HT1080 (cell line): ENCODE results near the gene ZCCHC24. TPM values are rescaled to one million over a fixed set of nuclear protein-coding genes. Genes with fewer than 3 reads are reported as not detected.

ENCODE experiments used
- DNase-seq: peaks from one replicate; pipeline ENCODE4 v3.0.0-alpha.2; 2015; ENCODE audit warnings: low read depth
- total RNA-seq: library from RNA; depleted of rRNA; stranded (reverse); fragments of >200 nt; shearing (Covaris generic); gene quantifications from 2 replicates; pipeline ENCODE4 v1.2.3, GENCODE V29; 2014

The ZCCHC24 gene
- total RNA-seq, 1 experiment from 2014 or later = 9.4 TPM

DNA sequence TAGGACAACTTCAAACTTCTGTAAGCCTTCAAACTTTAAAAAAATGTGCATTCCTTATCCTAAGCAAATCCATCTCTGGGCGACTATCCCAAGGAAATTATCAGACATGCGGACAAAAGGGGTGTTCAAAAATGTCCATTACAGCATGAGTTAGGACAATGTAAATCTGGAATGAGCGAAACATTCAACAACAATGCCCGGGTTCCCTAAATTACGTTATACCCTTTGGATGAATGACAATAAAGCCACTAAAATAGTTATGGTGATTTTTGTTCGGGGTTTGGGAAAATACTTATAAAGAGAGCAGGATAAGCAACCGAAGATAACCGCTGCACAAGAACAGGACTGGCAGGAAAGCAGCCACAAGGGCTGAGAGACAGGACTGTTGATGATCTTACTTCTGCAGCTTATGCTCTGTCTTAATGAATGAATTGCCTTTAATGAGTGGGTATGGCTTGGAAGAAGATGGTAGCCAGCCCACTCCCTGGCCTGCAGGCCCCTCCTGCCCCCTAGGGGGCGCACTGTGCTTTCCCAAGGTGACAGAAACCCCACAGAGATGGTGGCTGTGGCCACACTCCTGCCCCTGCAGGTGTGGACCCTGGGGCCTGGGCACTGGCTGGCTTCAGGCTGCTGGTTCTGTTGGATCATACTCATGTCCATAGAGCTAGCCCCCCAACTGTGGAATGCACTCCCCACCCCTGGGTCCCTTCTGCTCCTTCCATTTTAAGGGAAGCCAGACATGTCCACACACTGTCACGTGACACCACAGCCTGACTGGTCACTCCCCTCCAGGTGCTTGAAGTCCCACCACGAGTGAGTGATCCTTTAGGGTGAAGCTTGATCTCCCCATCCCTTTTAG, 45.0 kb downstream of the ZCCHC24 start:
- no peak for DNase-seq

GRCh38 chr10:79399223-79399831, 46.1 kb downstream of the ZCCHC24 start:
- DNase-seq = peak; percentile 90

DNA sequence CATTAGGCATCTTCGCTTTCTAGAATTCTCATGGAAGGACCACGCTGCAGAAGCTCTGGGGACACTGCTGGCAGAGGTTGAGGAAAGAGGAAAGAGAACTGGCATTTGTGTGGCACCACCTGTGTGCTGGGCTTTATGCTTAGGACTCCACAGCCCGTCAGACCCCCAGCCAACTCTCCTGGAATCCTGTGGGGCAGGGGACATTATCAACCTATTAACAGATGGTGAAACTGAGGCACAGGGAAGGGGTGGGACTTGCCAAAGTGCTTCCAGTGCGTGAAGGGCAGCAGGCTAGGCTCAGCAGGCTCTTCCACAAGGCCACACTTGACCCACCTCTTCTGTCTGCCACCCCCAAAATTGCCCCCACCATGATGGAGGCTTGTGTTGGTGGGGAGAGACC, 46.8 kb downstream of the ZCCHC24 start:
- DNase-seq = no peak

- DNase-seq = no peak
Measured at GRCh38 chr10:79397575-79398303, 47.7 kb downstream of the ZCCHC24 start.

GRCh38 chr10:79397051-79397450, 48.4 kb downstream of the ZCCHC24 start:
- no peak for DNase-seq

DNA sequence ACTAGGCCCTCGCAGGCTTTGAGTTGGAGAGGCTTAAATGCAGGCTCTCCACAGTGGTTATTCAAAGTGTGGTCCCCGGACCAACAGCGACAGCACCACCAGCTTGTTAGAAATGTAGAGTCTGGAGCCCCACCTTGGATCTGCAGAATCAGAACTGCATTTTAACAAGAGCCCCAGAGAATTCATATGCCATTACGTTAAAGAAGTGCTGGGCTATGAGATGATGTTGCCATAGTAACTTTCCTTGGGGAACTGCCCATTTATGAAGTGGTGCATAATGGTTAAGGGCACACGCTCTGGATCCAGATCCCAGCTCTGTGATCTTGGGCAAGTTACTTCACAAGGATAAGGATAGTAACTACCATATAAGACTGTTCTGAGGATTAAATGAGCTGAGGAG, 48.9 kb downstream of the ZCCHC24 start:
- DNase-seq = no peak

GRCh38 chr10:79394664-79395063, 50.8 kb downstream of the ZCCHC24 start:
- DNase-seq = no peak

- DNase-seq = no peak
Measured at GRCh38 chr10:79393924-79394610, 51.4 kb downstream of the ZCCHC24 start.

DNA sequence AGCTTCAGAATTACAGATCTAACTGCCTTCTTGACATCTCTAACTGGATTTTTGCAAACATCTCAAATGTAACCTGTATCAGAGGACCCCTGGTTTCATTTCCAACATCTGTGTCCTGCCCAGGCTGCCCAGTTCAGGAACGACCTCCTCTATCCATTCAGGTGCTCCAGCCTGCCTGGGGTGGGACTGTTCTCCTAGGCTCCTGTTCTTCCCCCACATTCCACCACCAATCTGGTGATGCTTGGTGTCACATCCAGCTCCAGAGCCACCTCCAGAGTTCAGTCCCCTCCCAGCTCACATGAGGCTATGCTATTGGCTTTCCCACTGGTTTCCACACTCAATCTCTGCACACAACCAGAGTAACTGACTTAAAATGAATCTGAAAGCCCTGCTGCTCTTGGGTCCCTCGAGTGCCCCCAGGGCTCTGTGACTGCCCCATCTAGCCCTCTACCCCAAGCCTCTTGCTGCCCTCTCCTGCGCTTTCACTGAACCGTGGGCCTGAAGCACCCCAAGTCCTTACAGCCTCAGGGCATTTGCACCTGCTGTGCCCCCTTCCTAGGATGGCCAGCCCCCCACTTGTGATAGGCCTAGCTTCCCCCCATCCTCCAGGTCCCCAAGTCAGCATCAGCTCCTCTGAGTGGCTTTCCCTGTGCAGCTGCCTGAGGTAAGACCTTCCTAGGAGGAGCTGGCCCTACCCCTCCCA, 52.1 kb downstream of the ZCCHC24 start:
- DNase-seq = no peak

DNA sequence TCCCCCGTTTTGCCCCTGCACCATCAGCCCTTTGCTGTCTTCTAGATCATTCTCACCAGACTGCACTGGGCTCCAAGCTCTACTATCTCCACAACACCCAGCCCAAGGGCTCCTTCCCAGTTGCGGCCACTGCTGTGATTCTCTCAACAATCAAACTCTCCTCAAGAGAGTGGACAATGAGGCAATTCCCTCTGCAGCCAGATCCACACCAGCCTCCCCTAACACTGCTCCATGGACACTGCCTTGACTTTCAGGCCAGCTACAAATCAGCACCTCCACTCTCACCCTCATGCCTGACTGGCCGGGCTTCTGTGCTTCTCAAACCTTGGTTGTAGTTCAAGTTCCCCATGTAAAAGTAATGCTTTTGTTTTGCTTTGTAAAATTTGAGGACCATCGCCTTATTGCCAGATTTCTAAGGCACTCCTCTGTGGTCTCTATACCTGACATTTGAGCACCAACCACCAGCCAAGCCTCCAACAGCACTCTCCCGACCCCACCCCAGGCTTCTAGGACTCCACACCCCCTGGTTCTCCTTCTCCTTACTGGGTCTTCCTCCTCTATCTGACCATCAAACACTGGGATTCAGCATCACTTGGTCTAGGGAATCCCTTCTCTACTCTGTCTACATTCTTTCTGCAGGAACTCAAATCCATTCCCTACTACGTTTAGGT, 52.8 kb downstream of the ZCCHC24 start:
- no peak for DNase-seq

DNA sequence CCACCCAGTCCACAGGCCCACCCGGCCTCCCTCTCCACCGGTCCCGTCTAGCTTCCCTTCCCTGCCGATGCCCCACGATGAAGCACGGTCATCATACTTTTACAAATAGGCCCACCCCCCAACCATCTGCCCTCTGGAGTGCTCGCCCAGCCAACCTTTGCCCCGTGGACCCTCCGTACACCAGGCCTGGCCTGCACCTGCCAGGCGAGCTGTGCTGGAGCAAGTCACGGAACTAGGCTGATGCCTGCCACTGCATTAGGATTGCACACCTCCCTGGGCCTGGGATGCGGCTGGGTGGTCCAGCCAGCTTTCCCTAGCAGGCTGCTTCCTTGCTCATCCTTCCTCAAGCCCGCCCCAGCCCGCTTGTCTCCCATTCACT, 53.4 kb downstream of the ZCCHC24 start:
- DNase-seq = no peak

GRCh38 chr10:79391231-79392019, 54.0 kb downstream of the ZCCHC24 start:
- DNase-seq = no peak

GRCh38 chr10:79390551-79391229, 54.7 kb downstream of the ZCCHC24 start:
- no peak for DNase-seq

DNA sequence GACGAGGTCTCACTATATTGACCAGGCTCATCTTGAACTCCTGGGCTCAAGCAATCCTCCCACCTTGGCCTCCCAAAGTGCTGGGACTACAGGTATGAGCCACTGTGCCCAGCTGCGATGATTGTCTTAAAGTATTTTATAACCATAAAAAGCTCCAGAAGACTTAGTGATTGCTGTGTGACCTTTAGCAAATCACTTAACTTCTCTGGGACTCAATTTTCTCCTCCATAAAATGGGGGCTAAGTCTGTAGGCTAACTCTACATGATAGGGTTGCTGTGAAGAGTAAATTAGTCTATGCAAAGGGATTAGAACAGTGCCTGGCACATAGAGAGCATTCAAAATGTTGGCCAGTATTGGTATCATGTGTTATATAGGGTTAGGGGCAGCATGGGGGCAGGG, 55.4 kb downstream of the ZCCHC24 start:
- DNase-seq = no peak

- DNase-seq = no peak
Measured at GRCh38 chr10:79387974-79388850, 57.2 kb downstream of the ZCCHC24 start.

- DNase-seq = no peak
Measured at GRCh38 chr10:79387466-79387973, 57.9 kb downstream of the ZCCHC24 start.

DNA sequence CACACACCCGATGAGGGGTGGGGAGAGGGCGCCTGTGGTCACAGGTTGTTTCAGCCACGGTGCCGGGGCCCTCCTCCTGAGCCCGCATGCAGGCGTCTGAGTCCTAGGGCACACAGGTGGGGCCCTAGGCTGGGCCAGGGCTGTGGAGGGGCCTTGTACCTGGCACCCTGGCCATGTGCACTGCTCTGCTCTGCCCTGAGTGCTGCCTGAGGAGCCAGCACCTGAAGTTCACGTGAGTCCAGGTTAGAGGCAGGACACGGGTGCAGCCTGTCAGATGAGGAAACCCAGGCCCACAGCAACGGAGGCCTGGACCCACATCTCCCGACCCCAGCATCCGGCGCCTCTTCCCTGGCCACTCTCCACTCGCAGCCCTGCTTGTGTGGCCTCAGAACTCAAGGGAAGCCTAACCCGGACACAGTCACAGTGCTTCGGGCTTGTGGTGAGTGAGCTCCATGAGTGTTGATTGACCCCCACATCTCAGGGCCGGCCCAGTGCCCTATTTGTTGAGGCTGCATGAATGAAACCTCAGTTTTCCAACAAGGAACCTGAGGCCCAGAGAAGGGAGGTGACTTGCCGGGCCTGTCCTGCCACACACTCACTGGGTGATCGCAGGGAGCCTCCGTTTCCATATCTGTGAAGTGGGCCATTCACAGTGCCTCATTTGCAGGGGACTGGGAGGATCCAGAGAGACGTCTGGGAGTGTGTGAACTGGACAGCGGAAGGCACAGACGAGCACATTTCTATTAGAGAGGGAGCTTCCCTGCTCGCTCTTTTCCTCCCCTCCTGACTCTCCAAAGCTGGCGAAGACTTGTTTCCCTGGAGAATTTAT, 58.6 kb downstream of the ZCCHC24 start:
- DNase-seq = no peak
